Neural progenitor cell (in vitro differentiated cells): ENCODE data around the gene MRPS9. TPM values are rescaled to one million over a fixed set of nuclear protein-coding genes. Genes with fewer than 3 reads are reported as not detected.

Experiments used
- DNase-seq: peaks from one replicate; pipeline ENCODE4 v3.0.0-alpha.2; 2016; ENCODE audit warnings: low spot score
- H2AFZ ChIP-seq: fragments of 200-600 bp; sonication (generic); replicated peaks from 2 replicates; pipeline ENCODE4 v1.6.1; 2016; ENCODE audit warnings: antibody characterized with exemption
- H3F3A ChIP-seq: fragments of 200-600 bp; sonication (generic); 2 replicates; pipeline ENCODE4 v1.6.1; 2016; ENCODE audit warnings: antibody characterized with exemption, low read depth
- H3K27ac ChIP-seq: fragments of 200-600 bp; sonication (generic); 2 replicates; pipeline ENCODE4 v1.5.1; 2016; ENCODE audit warnings: mild to moderate bottlenecking
- H3K27me3 ChIP-seq: fragments of 200-600 bp; sonication (generic); 2 replicates; pipeline ENCODE4 v1.6.1; 2016; ENCODE audit warnings: mild to moderate bottlenecking, moderate library complexity
- H3K36me3 ChIP-seq: fragments of 200-600 bp; sonication (generic); 2 replicates; pipeline ENCODE4 v1.5.1; 2016
- H3K4me1 ChIP-seq: fragments of 200-600 bp; sonication (generic); 2 replicates; pipeline ENCODE4 v1.6.1; 2016; ENCODE audit warnings: mixed run types
- H3K4me2 ChIP-seq: fragments of 200-600 bp; sonication (generic); 2 replicates; pipeline ENCODE4 v1.6.1; 2016
- H3K4me3 ChIP-seq: fragments of 200-600 bp; sonication (generic); 2 replicates; pipeline ENCODE4 v1.5.1; 2016
- H3K79me2 ChIP-seq: fragments of 200-600 bp; sonication (generic); 2 replicates; pipeline ENCODE4 v1.6.1; 2016; ENCODE audit warnings: low read depth
- H3K9ac ChIP-seq: fragments of 200-600 bp; sonication (generic); 2 replicates; pipeline ENCODE4 v1.6.1; 2016
- H3K9me3 ChIP-seq: fragments of 200-600 bp; sonication (generic); 2 replicates; pipeline ENCODE4 v1.5.1; 2016; ENCODE audit warnings: low read depth
- H4K20me1 ChIP-seq: fragments of 200-600 bp; sonication (generic); 2 replicates; pipeline ENCODE4 v1.6.1; 2016; ENCODE audit warnings: low read depth
- H3K27ac Mint-ChIP-seq: 3 replicates; pipeline ENCODE4 v1.8.0; 2021; ENCODE audit warnings: mixed read lengths
- H3K27me3 Mint-ChIP-seq: 2 replicates; pipeline ENCODE4 v1.8.0; 2022; ENCODE audit warnings: low read depth, mild to moderate bottlenecking, inconsistent platforms, moderate library complexity, mixed read lengths; ENCODE audit not compliant: insufficient read depth
- H3K36me3 Mint-ChIP-seq: 3 replicates; pipeline ENCODE4 v1.8.0; 2021; ENCODE audit warnings: mixed read lengths
- H3K4me1 Mint-ChIP-seq: 3 replicates; pipeline ENCODE4 v1.8.0; 2021; ENCODE audit warnings: mixed read lengths
- H3K4me3 Mint-ChIP-seq: 3 replicates; pipeline ENCODE4 v1.8.0; 2021; ENCODE audit warnings: mild to moderate bottlenecking, moderate library complexity, mixed read lengths
- H3K9me3 Mint-ChIP-seq: 3 replicates; pipeline ENCODE4 v1.8.0; 2020; ENCODE audit warnings: mixed read lengths
- EZH2 ChIP-seq: fragments of 200-600 bp; sonication (generic); IDR thresholded peaks from 2 replicates; pipeline ENCODE4 v1.6.1; 2017; ENCODE audit warnings: antibody characterized with exemption, mild to moderate bottlenecking, moderate library complexity
- EZH2phosphoT487 ChIP-seq: fragments of 200-600 bp; sonication (generic); IDR thresholded peaks from 2 replicates; pipeline ENCODE4 v1.6.1; 2017; ENCODE audit warnings: antibody characterized with exemption
- total RNA-seq: library from RNA; depleted of rRNA; stranded (reverse); fragments of >200 nt; gene quantifications from 2 replicates; pipeline ENCODE4 v1.2.3, GENCODE V29; 2015; ENCODE audit warnings: low replicate concordance
- TF ChIP-seq, protein P1 (sequence below): fragments of 200-600 bp; sonication (generic); IDR thresholded peaks from 2 replicates; pipeline ENCODE4 v1.5.1; 2017; ENCODE audit warnings: antibody characterized with exemption, mild to moderate bottlenecking

MRPS9 gene
- total RNA-seq, 1 donor from 2014 or later: 78.0 TPM

DNA sequence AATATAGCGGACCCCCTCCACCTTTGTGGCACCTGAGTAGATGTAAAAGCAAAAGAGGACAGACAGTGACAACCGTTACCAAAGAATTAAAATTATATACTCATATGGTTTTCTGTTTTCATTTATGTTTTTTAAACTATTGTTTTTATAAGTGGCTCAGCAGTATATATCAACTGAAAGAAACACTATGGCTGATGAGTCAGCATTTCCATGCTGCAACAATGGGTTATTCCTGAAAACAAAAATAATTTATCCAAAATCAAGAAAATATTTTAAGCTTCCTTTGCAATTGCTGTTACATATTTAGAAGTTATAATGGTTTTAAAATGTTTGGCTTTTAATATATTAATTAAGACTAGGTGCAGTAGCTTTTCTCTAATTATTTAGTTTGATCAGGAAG is 17.7 kb downstream of the MRPS9 start:
- no peaks in the 10 kb centered on the region for H3K27me3 Mint-ChIP-seq

DNA sequence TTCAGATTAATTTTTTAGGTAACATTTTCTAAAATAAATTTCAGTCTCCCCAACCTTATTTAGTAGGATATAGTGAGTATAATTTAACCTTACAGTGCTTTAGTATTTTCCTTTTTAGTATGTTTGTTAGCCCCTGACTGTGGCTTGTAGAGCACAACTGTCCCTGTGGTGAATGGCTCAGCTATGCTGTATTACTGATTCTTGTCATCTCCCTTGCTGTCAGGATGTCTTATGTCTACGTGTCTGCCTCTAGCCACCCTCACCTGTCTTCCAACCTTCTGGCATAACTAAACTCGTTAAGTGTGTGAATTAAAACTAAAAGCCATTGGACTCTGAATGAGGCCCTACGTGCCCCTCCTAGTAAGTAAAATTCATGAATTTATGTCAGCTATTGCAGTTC is 18.4 kb downstream of the MRPS9 start:
- TF ChIP-seq, protein P1, sequence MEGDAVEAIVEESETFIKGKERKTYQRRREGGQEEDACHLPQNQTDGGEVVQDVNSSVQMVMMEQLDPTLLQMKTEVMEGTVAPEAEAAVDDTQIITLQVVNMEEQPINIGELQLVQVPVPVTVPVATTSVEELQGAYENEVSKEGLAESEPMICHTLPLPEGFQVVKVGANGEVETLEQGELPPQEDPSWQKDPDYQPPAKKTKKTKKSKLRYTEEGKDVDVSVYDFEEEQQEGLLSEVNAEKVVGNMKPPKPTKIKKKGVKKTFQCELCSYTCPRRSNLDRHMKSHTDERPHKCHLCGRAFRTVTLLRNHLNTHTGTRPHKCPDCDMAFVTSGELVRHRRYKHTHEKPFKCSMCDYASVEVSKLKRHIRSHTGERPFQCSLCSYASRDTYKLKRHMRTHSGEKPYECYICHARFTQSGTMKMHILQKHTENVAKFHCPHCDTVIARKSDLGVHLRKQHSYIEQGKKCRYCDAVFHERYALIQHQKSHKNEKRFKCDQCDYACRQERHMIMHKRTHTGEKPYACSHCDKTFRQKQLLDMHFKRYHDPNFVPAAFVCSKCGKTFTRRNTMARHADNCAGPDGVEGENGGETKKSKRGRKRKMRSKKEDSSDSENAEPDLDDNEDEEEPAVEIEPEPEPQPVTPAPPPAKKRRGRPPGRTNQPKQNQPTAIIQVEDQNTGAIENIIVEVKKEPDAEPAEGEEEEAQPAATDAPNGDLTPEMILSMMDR: no peak
- no peak for TF ChIP-seq EZH2phosphoT487
- TF ChIP-seq EZH2: no peak
- Histone ChIP-seq H3K4me3 (no peak overlapping the region), H3K9me3 (no peaks in the 10 kb centered on the region), H4K20me1 (peaks cover 2% of the 10 kb centered on the region), H2AFZ (no peak overlapping the region), H3K27ac (no peak overlapping the region), H3K4me2 (no peak overlapping the region), H3K4me1 (no peaks in the 10 kb centered on the region), H3K79me2 (peaks cover 77% of the 10 kb centered on the region), H3F3A (no peaks in the 10 kb centered on the region), H3K9ac (no peak overlapping the region), H3K27me3 (no peaks in the 10 kb centered on the region), H3K36me3 (peaks cover 8% of the 10 kb centered on the region)
- Mint-ChIP-seq H3K27me3 (no peaks in the 10 kb centered on the region), H3K36me3 (peaks cover 29% of the 10 kb centered on the region), H3K4me3 (no peak overlapping the region), H3K27ac (no peak overlapping the region), H3K9me3 (peaks cover 10% of the 10 kb centered on the region), H3K4me1 (peaks cover 3% of the 10 kb centered on the region)
- DNase-seq: no peak

More for the DNA sequence above, 17.7 kb downstream of the MRPS9 start:
- Histone ChIP-seq H2AFZ (no peak overlapping the region), H4K20me1 (peaks cover 2% of the 10 kb centered on the region), H3K27ac (no peak overlapping the region), H3K36me3 (peaks cover 14% of the 10 kb centered on the region), H3F3A (no peaks in the 10 kb centered on the region), H3K79me2 (peaks cover 83% of the 10 kb centered on the region), H3K4me1 (no peaks in the 10 kb centered on the region), H3K27me3 (no peaks in the 10 kb centered on the region), H3K9ac (no peak overlapping the region), H3K4me3 (no peak overlapping the region), H3K9me3 (peaks cover 4% of the 10 kb centered on the region), H3K4me2 (no peak overlapping the region)
- H3K27ac Mint-ChIP-seq: no peak overlapping the region
- TF ChIP-seq EZH2 (no peak), EZH2phosphoT487 (no peak)
- TF ChIP-seq, protein P1: no peak
- no peak for DNase-seq
- peaks cover 3% of the 10 kb centered on the region for H3K4me1 Mint-ChIP-seq
- no peak overlapping the region for H3K4me3 Mint-ChIP-seq
- peaks cover 12% of the 10 kb centered on the region for H3K9me3 Mint-ChIP-seq
- peaks cover 35% of the 10 kb centered on the region for H3K36me3 Mint-ChIP-seq

DNA sequence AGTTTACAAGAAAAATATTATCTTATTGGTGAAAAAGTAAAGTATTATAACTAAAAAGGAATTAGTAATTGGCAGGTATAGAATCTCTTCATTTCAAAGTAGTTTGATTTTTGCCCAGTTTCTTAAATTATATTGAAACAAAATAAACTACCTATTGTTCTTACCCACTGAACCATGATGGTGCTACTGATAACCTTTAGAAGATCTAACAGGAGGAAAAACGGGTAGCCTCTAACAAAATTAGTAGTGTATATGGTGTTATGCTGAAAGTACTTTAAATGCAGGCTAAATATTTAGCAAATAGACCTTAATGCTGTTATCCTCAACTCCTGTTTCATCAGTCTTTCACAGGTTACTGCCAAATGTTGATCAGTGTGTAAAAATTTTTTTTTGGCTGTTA is 19.1 kb downstream of the MRPS9 start:
- Mint-ChIP-seq H3K27ac (no peak overlapping the region), H3K4me3 (no peak overlapping the region), H3K27me3 (no peaks in the 10 kb centered on the region), H3K36me3 (peaks cover 24% of the 10 kb centered on the region), H3K4me1 (peaks cover 3% of the 10 kb centered on the region), H3K9me3 (peaks cover 8% of the 10 kb centered on the region)
- peaks cover 75% of the 10 kb centered on the region for H3K79me2 ChIP-seq
- no peak for TF ChIP-seq EZH2phosphoT487
- TF ChIP-seq, protein P1: no peak
- no peak for TF ChIP-seq EZH2
- no peak overlapping the region for H3K4me2 ChIP-seq
- H4K20me1 ChIP-seq: peaks cover 2% of the 10 kb centered on the region
- no peaks in the 10 kb centered on the region for H3K9me3 ChIP-seq
- no peak for DNase-seq
- H3K27me3 ChIP-seq: no peaks in the 10 kb centered on the region
- peaks cover 4% of the 10 kb centered on the region for H3K36me3 ChIP-seq
- no peaks in the 10 kb centered on the region for H3K4me1 ChIP-seq
- H3K27ac ChIP-seq: no peak overlapping the region
- no peak overlapping the region for H3K4me3 ChIP-seq
- H2AFZ ChIP-seq: no peak overlapping the region
- H3K9ac ChIP-seq: no peak overlapping the region
- H3F3A ChIP-seq: no peaks in the 10 kb centered on the region
